GM13976 (cell line): ENCODE measurements around the gene MYO1E.

Source experiments
- DNase-seq: peaks from one replicate; pipeline ENCODE4 v3.0.0; 2012; ENCODE audit warnings: low spot score
- CTCF ChIP-seq: IDR thresholded peaks from 2 replicates; pipeline ENCODE4 v1.5.1; 2012; ENCODE audit warnings: borderline replicate concordance, mild to moderate bottlenecking; ENCODE audit not compliant: insufficient read depth; ENCODE audit errors: extremely low read depth, missing control alignments, control extremely low read depth
- in situ Hi-C: fragments of 300-500 bp; cut with MboI; formaldehyde crosslinking; loops from one replicate; pipeline ENCODE4 v1.12.0; 2022; ENCODE audit warnings: low sequenced_read_pairs, mixed read lengths, inconsistent platforms; ENCODE audit not compliant: unreplicated experiment

Gene MYO1E

GRCh38 chr15:59268168-59268851 is 104.4 kb downstream of the MYO1E start:
- no peak for TF ChIP-seq CTCF
- DNase-seq = no peak
- in situ Hi-C loops = no loop called here

- no peak for TF ChIP-seq CTCF
- in situ Hi-C loops = no loop called here
- no peak for DNase-seq
Measured at GRCh38 chr15:59266028-59266427, 106.6 kb downstream of the MYO1E start.

- in situ Hi-C loops = no loop called here
- no peak for DNase-seq
- no peak for TF ChIP-seq CTCF
Measured at GRCh38 chr15:59262316-59262715, 110.4 kb downstream of the MYO1E start.

GRCh38 chr15:59260090-59260489 is 112.6 kb downstream of the MYO1E start:
- in situ Hi-C loops = no loop called here
- TF ChIP-seq CTCF = no peak
- no peak for DNase-seq

GRCh38 chr15:59259137-59259943 is 113.3 kb downstream of the MYO1E start:
- no peak for TF ChIP-seq CTCF
- in situ Hi-C loops = no loop called here
- DNase-seq = no peak

GRCh38 chr15:59258317-59258716 is 114.4 kb downstream of the MYO1E start:
- no peak for DNase-seq
- TF ChIP-seq CTCF = no peak
- in situ Hi-C loops = no loop called here
